Neural progenitor cell (in vitro differentiated cells): Measurements from ENCODE around the gene SGO2. TPM values are rescaled to one million over a fixed set of nuclear protein-coding genes. Genes with fewer than 3 reads are reported as not detected.
A peak's percentile ranks its signal among the peaks of the same experiment; 100 is the strongest.

Experiments
- DNase-seq: peaks from one replicate; pipeline ENCODE4 v3.0.0-alpha.2; 2016; ENCODE audit warnings: low spot score
- H2AFZ ChIP-seq: fragments of 200-600 bp; sonication (generic); replicated peaks from 2 replicates; pipeline ENCODE4 v1.6.1; 2016; ENCODE audit warnings: antibody characterized with exemption
- H3F3A ChIP-seq: fragments of 200-600 bp; sonication (generic); 2 replicates; pipeline ENCODE4 v1.6.1; 2016; ENCODE audit warnings: antibody characterized with exemption, low read depth
- H3K27ac ChIP-seq: fragments of 200-600 bp; sonication (generic); 2 replicates; pipeline ENCODE4 v1.5.1; 2016; ENCODE audit warnings: mild to moderate bottlenecking
- H3K27me3 ChIP-seq: fragments of 200-600 bp; sonication (generic); 2 replicates; pipeline ENCODE4 v1.6.1; 2016; ENCODE audit warnings: mild to moderate bottlenecking, moderate library complexity
- H3K36me3 ChIP-seq: fragments of 200-600 bp; sonication (generic); 2 replicates; pipeline ENCODE4 v1.5.1; 2016
- H3K4me1 ChIP-seq: fragments of 200-600 bp; sonication (generic); 2 replicates; pipeline ENCODE4 v1.6.1; 2016; ENCODE audit warnings: mixed run types
- H3K4me2 ChIP-seq: fragments of 200-600 bp; sonication (generic); 2 replicates; pipeline ENCODE4 v1.6.1; 2016
- H3K4me3 ChIP-seq: fragments of 200-600 bp; sonication (generic); 2 replicates; pipeline ENCODE4 v1.5.1; 2016
- H3K79me2 ChIP-seq: fragments of 200-600 bp; sonication (generic); 2 replicates; pipeline ENCODE4 v1.6.1; 2016; ENCODE audit warnings: low read depth
- H3K9ac ChIP-seq: fragments of 200-600 bp; sonication (generic); 2 replicates; pipeline ENCODE4 v1.6.1; 2016
- H3K9me3 ChIP-seq: fragments of 200-600 bp; sonication (generic); 2 replicates; pipeline ENCODE4 v1.5.1; 2016; ENCODE audit warnings: low read depth
- H4K20me1 ChIP-seq: fragments of 200-600 bp; sonication (generic); 2 replicates; pipeline ENCODE4 v1.6.1; 2016; ENCODE audit warnings: low read depth
- H3K27ac Mint-ChIP-seq: 3 replicates; pipeline ENCODE4 v1.8.0; 2021; ENCODE audit warnings: mixed read lengths
- H3K27me3 Mint-ChIP-seq: 2 replicates; pipeline ENCODE4 v1.8.0; 2022; ENCODE audit warnings: low read depth, mild to moderate bottlenecking, inconsistent platforms, moderate library complexity, mixed read lengths; ENCODE audit not compliant: insufficient read depth
- H3K36me3 Mint-ChIP-seq: 3 replicates; pipeline ENCODE4 v1.8.0; 2021; ENCODE audit warnings: mixed read lengths
- H3K4me1 Mint-ChIP-seq: 3 replicates; pipeline ENCODE4 v1.8.0; 2021; ENCODE audit warnings: mixed read lengths
- H3K4me3 Mint-ChIP-seq: 3 replicates; pipeline ENCODE4 v1.8.0; 2021; ENCODE audit warnings: mild to moderate bottlenecking, moderate library complexity, mixed read lengths
- H3K9me3 Mint-ChIP-seq: 3 replicates; pipeline ENCODE4 v1.8.0; 2020; ENCODE audit warnings: mixed read lengths
- EZH2 ChIP-seq: fragments of 200-600 bp; sonication (generic); IDR thresholded peaks from 2 replicates; pipeline ENCODE4 v1.6.1; 2017; ENCODE audit warnings: antibody characterized with exemption, mild to moderate bottlenecking, moderate library complexity
- EZH2phosphoT487 ChIP-seq: fragments of 200-600 bp; sonication (generic); IDR thresholded peaks from 2 replicates; pipeline ENCODE4 v1.6.1; 2017; ENCODE audit warnings: antibody characterized with exemption
- total RNA-seq: library from RNA; depleted of rRNA; stranded (reverse); fragments of >200 nt; gene quantifications from 2 replicates; pipeline ENCODE4 v1.2.3, GENCODE V29; 2015; ENCODE audit warnings: low replicate concordance
- TF ChIP-seq, protein P1 (sequence below): fragments of 200-600 bp; sonication (generic); IDR thresholded peaks from 2 replicates; pipeline ENCODE4 v1.5.1; 2017; ENCODE audit warnings: antibody characterized with exemption, mild to moderate bottlenecking

The SGO2 gene, protein sequence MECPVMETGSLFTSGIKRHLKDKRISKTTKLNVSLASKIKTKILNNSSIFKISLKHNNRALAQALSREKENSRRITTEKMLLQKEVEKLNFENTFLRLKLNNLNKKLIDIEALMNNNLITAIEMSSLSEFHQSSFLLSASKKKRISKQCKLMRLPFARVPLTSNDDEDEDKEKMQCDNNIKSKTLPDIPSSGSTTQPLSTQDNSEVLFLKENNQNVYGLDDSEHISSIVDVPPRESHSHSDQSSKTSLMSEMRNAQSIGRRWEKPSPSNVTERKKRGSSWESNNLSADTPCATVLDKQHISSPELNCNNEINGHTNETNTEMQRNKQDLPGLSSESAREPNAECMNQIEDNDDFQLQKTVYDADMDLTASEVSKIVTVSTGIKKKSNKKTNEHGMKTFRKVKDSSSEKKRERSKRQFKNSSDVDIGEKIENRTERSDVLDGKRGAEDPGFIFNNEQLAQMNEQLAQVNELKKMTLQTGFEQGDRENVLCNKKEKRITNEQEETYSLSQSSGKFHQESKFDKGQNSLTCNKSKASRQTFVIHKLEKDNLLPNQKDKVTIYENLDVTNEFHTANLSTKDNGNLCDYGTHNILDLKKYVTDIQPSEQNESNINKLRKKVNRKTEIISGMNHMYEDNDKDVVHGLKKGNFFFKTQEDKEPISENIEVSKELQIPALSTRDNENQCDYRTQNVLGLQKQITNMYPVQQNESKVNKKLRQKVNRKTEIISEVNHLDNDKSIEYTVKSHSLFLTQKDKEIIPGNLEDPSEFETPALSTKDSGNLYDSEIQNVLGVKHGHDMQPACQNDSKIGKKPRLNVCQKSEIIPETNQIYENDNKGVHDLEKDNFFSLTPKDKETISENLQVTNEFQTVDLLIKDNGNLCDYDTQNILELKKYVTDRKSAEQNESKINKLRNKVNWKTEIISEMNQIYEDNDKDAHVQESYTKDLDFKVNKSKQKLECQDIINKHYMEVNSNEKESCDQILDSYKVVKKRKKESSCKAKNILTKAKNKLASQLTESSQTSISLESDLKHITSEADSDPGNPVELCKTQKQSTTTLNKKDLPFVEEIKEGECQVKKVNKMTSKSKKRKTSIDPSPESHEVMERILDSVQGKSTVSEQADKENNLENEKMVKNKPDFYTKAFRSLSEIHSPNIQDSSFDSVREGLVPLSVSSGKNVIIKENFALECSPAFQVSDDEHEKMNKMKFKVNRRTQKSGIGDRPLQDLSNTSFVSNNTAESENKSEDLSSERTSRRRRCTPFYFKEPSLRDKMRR
- total RNA-seq, result 46.4 and 83.8 TPM in 2 replicates

DNA sequence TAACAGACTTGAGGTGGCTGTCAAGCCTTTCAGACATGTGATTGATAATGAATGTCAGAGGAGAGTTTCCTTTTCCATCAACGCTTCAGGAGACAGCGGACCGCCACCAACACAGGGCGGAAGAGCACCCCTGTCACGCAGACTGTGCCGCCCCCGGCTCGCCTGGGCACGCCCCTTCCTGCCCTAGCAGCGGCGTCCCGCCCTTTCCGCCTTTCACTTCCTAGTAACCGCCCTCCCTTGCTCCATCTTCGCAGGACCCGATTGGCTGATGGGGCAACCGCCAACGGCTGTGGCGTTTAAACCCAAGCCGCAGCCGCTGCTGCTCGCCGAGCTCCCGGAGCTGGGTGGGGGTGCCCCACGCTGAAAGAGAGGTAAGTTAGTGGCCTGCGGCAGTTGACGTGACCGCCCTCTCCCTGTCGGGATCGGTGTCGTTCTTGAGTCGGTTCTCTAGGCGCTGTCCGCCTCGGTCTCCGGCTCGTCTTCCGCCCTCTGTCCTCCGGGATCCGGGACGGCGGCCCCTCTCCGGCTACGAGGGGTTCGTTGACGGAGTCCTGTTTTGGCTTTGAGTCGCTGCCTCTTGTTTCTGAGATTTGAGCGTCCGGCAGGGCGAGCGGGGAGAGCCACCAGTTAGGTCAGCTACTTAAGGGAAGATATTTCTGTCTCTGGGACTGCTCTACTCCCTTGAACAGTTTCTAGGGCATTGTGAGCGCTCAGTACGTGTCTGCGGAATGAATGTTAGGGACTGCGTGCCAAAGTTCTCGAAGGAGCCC is at the start of gene SGO2:
TSS of gene SGO2 (plus strand) at position 326 of the 770 bp plus-strand sequence. CDS start 6,769 bp downstream, outside the sequence.
- H4K20me1 ChIP-seq, result peaks cover 10% of the 10 kb centered on the region
- peaks cover 16% of the 10 kb centered on the region for H3K4me1 Mint-ChIP-seq
- peak within 1 kb of the TSS; percentile 95 for H3K4me2 ChIP-seq
- H3K4me1 ChIP-seq, result peaks cover 12% of the 10 kb centered on the region
- peaks cover 39% of the 10 kb centered on the region for H3K27me3 ChIP-seq
- H3K9me3 ChIP-seq, result no peaks in the 10 kb centered on the region
- no peaks in the 10 kb centered on the region for H3K36me3 ChIP-seq
- H3K36me3 Mint-ChIP-seq, result no peaks in the 10 kb centered on the region
- peaks cover 7% of the 10 kb centered on the region for H3F3A ChIP-seq
- peak within 1 kb of the TSS; percentile 75 for H2AFZ ChIP-seq
- peak; percentile 96 for DNase-seq
- H3K9ac ChIP-seq, result peak within 1 kb of the TSS; percentile 44
- no peaks in the 10 kb centered on the region for H3K9me3 Mint-ChIP-seq
- H3K27ac Mint-ChIP-seq, result peak within 1 kb of the TSS; percentile 58
- H3K79me2 ChIP-seq, result peaks cover 49% of the 10 kb centered on the region
- H3K27ac ChIP-seq, result no peak within 1 kb of the TSS
- H3K27me3 Mint-ChIP-seq, result no peaks in the 10 kb centered on the region
- TF ChIP-seq, protein P1, sequence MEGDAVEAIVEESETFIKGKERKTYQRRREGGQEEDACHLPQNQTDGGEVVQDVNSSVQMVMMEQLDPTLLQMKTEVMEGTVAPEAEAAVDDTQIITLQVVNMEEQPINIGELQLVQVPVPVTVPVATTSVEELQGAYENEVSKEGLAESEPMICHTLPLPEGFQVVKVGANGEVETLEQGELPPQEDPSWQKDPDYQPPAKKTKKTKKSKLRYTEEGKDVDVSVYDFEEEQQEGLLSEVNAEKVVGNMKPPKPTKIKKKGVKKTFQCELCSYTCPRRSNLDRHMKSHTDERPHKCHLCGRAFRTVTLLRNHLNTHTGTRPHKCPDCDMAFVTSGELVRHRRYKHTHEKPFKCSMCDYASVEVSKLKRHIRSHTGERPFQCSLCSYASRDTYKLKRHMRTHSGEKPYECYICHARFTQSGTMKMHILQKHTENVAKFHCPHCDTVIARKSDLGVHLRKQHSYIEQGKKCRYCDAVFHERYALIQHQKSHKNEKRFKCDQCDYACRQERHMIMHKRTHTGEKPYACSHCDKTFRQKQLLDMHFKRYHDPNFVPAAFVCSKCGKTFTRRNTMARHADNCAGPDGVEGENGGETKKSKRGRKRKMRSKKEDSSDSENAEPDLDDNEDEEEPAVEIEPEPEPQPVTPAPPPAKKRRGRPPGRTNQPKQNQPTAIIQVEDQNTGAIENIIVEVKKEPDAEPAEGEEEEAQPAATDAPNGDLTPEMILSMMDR, result peak; percentile 12
- TF ChIP-seq EZH2phosphoT487 (no peak), EZH2 (no peak)
- H3K4me3 ChIP-seq, result peak within 1 kb of the TSS; percentile 72
- H3K4me3 Mint-ChIP-seq, result peak within 1 kb of the TSS; percentile 95

DNA sequence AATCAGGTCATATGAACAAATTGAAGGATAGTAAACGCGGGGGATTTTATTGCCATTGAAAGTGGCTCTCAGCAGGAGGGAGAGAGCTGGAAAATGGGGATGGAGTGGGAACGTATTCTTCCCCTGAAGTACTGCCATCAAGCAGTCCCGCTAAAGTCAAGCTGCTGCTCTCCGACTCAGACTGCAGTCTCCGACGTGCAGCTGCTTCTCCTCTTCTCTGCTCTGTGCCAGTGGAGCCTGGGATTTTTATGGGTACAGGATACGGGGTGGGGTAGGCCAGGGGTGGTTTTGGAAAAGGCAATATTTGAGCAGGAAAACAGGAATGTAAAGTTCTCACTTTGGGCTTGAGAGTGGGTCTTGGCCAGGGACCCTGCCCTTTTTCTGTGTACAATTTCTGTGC is 49.2 kb upstream of the SGO2 start:
- no peak for TF ChIP-seq EZH2phosphoT487
- TF ChIP-seq, protein P1, result no peak
- no peak for TF ChIP-seq EZH2
- H3K79me2 ChIP-seq, result no peaks in the 10 kb centered on the region
- H4K20me1 ChIP-seq, result no peaks in the 10 kb centered on the region
- H3K9me3 ChIP-seq, result no peaks in the 10 kb centered on the region
- Mint-ChIP-seq H3K9me3 (no peaks in the 10 kb centered on the region), H3K27me3 (peaks cover 2% of the 10 kb centered on the region), H3K27ac (peak overlapping the region; percentile 11), H3K36me3 (peaks cover 26% of the 10 kb centered on the region), H3K4me3 (no peak overlapping the region), H3K4me1 (peaks cover 24% of the 10 kb centered on the region)
- no peak overlapping the region for H3K4me2 ChIP-seq
- H3K4me1 ChIP-seq, result peaks cover 13% of the 10 kb centered on the region
- no peak overlapping the region for H3K9ac ChIP-seq
- DNase-seq, result no peak
- H3K36me3 ChIP-seq, result no peaks in the 10 kb centered on the region
- H2AFZ ChIP-seq, result no peak overlapping the region
- H3K4me3 ChIP-seq, result no peak overlapping the region
- no peaks in the 10 kb centered on the region for H3F3A ChIP-seq
- H3K27me3 ChIP-seq, result no peaks in the 10 kb centered on the region
- no peak overlapping the region for H3K27ac ChIP-seq

DNA sequence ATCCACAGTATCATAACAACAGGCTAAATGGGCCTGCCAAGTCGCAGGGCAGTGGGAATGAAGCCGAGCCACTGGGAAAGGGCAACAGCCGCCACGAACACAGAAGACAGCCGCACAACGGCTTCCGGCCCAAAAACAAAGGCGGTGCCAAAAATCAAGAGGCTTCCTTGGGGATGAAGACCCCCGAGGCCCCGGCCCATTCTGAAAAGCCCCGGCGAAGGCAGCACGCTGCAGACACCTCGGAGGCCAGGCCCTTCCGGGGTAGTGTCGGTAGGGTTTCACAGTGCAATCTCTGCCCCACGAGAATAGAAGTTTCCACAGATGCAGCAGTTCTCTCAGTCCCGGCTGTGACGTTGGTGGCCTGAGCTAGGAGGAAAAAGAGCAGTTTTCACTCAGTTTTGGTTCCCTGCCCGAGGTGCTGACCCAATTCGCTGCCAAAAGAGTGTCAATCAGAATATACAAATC is 48.3 kb upstream of the SGO2 start:
- no peaks in the 10 kb centered on the region for H4K20me1 ChIP-seq
- no peak for DNase-seq
- TF ChIP-seq, protein P1, result no peak
- TF ChIP-seq EZH2phosphoT487, result no peak
- no peak for TF ChIP-seq EZH2
- no peaks in the 10 kb centered on the region for H3K79me2 ChIP-seq
- H3K27me3 ChIP-seq, result no peaks in the 10 kb centered on the region
- no peak overlapping the region for H3K9ac ChIP-seq
- no peaks in the 10 kb centered on the region for H3K9me3 Mint-ChIP-seq
- H3K4me3 Mint-ChIP-seq, result no peak overlapping the region
- H3K4me1 Mint-ChIP-seq, result peaks cover 24% of the 10 kb centered on the region
- no peaks in the 10 kb centered on the region for H3K9me3 ChIP-seq
- peaks cover 13% of the 10 kb centered on the region for H3K4me1 ChIP-seq
- peaks cover 2% of the 10 kb centered on the region for H3K27me3 Mint-ChIP-seq
- H3K4me2 ChIP-seq, result no peak overlapping the region
- no peak overlapping the region for H3K4me3 ChIP-seq
- no peak overlapping the region for H2AFZ ChIP-seq
- H3F3A ChIP-seq, result no peaks in the 10 kb centered on the region
- H3K27ac Mint-ChIP-seq, result no peak overlapping the region
- H3K36me3 Mint-ChIP-seq, result peaks cover 22% of the 10 kb centered on the region
- H3K36me3 ChIP-seq, result no peaks in the 10 kb centered on the region
- no peak overlapping the region for H3K27ac ChIP-seq
